Psoas muscle (tissue), 8 donors: ENCODE data around the gene ATP1A3. TPM values are rescaled to one million over a fixed set of nuclear protein-coding genes. Genes with fewer than 3 reads are reported as not detected.
A peak's percentile ranks its signal among the peaks of the same experiment; 100 is the strongest.

ENCODE experiments used
- ATAC-seq, 4 donors: fragments of 200-7000 bp; cut with Tn5 transposase; one replicate each; pipeline ENCODE4 v1.9.1; 2020; ENCODE audit warnings: moderate library complexity in 3 of 4, mild to moderate bottlenecking in 2 of 4
- DNase-seq, 2 donors: peaks; one replicate each; pipeline ENCODE4 v3.0.0-alpha.2; 2020
- H3K27ac ChIP-seq: fragments of 200-600 bp; one replicate; pipeline ENCODE4 v1.8.0; 2022
- H3K27me3 ChIP-seq, 3 donors: fragments of 200-600 bp in 1 of 3; one replicate each; pipeline versions ENCODE4 v1.6.1 to v1.8.0; 2013 to 2022; ENCODE audit warnings: low read length in 2 of 3, mild to moderate bottlenecking in 2 of 3, moderate library complexity in 1 of 3; ENCODE audit not compliant: insufficient read depth in 3 of 3
- H3K36me3 ChIP-seq, 2 donors: fragments of 200-600 bp in 1 of 2; one replicate each; pipeline versions ENCODE4 v1.6.1 to v1.8.0; 2013 to 2022; ENCODE audit warnings: low read depth in 1 of 2, mild to moderate bottlenecking in 1 of 2, moderate library complexity in 1 of 2; ENCODE audit not compliant: insufficient read depth in 1 of 2
- H3K4me1 ChIP-seq: fragments of 200-600 bp; one replicate; pipeline ENCODE4 v1.8.0; 2022
- H3K4me3 ChIP-seq: fragments of 200-600 bp; one replicate; pipeline ENCODE4 v1.8.0; 2022; ENCODE audit warnings: mild to moderate bottlenecking
- H3K9me3 ChIP-seq: fragments of 200-600 bp; one replicate; pipeline ENCODE4 v1.8.0; 2022
- WGBS, 3 donors: extraction: QIAGEN DNeasy Blood & Tissue Kit; methylation state at CpG; one replicate each; pipeline versions ENCODE4 v1.1.6 to v1.1.7; 2013; 5-methylcytosine and 5-hydroxymethylcytosine counted together
- intact Hi-C, 2 donors: fragments of 100-400 bp; cut with DNase I; formaldehyde crosslinking; loops; one replicate each; pipeline versions ENCODE4 v1.11.0 to v1.14.2; 2022
- polyA plus RNA-seq, 3 donors: library from polyadenylated mRNA; stranded (reverse); fragments of 200-250 nt; gene quantifications; one replicate each; pipeline ENCODE4 v1.2.3, GENCODE V29; 2013
- total RNA-seq, 4 donors: library from RNA; stranded (reverse); fragmentation: NEBNext Ultra II Directional in 2 of 4; extraction: Animal tissue kit (Norgen Biotek cat#: 25700) in 2 of 4; gene quantifications; one replicate each; pipeline versions ENCODE4 v1.2.1 to v1.2.4, GENCODE V29; 2021 to 2023
- TF ChIP-seq, protein P1 (sequence below): fragments of 200-600 bp; IDR thresholded peaks from one replicate; pipeline ENCODE4 v1.8.0; 2022; ENCODE audit warnings: antibody characterized with exemption
- donor health status: healthy with polysubstance abuse.
- donor health status: DM: no; HTN: no; CAD: no; lungs with moderate emphysema.
- donor health status: Bipolar disorder and iron deficiency.
- donor health status: healthy.
- donor health status: DM: yes; HTN: yes; CAD: no.
- donor health status: DM: no; HTN: no; CAD: no.
- donor health status: DM: no; HTN: no; CAD: no.
- donor health status: DM: yes; HTN: yes; CAD: no.

Gene ATP1A3
- total and polyA plus RNA-seq, 7 donors = 0.12 to 0.24 (median 0.16) TPM; not detected in 3

DNA sequence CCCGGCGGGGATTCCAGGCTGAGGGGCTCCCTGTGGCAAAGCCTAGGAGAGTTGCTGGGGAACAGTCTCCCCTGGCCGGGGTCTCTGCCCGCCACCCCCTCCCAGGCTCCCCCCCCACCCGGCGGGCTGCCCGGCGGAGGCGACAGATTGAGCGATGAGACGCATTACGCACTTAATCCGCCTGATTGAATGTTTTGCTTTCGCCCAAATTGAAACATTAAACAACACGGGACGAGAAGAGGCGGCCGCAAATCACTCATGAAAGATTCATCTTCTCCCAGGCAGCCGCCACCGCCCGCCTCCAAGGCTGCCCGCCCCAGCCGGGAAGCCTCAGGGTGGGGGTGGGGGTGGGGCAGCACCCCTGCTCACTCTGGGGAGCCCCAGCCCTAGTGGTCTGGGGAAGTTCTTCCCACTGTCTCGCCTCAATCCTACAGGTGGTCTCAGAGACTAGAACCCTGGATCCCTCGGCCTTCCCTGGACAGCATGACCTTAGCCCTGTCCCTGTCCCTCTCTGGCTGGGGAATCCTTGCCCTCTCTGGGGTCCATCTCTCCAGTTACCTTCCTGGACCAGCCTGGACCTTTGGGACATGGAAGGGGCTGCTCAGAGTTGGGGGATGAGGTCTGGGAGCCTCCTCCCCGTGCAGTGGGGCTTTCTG, 58.1 kb downstream of the ATP1A3 start:
- no peak overlapping the region for H3K27ac ChIP-seq
- ATAC-seq (no peak), DNase-seq (no peak)
- intact Hi-C loops = no loop called here
- H3K4me3 ChIP-seq = no peak overlapping the region
- no peaks in the 10 kb centered on the region for H3K9me3 ChIP-seq
- H3K4me1 ChIP-seq = no peaks in the 10 kb centered on the region
- 10 to 20% (median 12%) methylated on average over 23 to 26 of the region's 26 CpGs for WGBS, 3 donors
- H3K36me3 ChIP-seq = no peaks in the 10 kb centered on the region
- peaks cover 0 to 72% (median 30%) of the 10 kb centered on the region in 3 donors for H3K27me3 ChIP-seq
- TF ChIP-seq, protein P1, sequence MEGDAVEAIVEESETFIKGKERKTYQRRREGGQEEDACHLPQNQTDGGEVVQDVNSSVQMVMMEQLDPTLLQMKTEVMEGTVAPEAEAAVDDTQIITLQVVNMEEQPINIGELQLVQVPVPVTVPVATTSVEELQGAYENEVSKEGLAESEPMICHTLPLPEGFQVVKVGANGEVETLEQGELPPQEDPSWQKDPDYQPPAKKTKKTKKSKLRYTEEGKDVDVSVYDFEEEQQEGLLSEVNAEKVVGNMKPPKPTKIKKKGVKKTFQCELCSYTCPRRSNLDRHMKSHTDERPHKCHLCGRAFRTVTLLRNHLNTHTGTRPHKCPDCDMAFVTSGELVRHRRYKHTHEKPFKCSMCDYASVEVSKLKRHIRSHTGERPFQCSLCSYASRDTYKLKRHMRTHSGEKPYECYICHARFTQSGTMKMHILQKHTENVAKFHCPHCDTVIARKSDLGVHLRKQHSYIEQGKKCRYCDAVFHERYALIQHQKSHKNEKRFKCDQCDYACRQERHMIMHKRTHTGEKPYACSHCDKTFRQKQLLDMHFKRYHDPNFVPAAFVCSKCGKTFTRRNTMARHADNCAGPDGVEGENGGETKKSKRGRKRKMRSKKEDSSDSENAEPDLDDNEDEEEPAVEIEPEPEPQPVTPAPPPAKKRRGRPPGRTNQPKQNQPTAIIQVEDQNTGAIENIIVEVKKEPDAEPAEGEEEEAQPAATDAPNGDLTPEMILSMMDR = no peak

DNA sequence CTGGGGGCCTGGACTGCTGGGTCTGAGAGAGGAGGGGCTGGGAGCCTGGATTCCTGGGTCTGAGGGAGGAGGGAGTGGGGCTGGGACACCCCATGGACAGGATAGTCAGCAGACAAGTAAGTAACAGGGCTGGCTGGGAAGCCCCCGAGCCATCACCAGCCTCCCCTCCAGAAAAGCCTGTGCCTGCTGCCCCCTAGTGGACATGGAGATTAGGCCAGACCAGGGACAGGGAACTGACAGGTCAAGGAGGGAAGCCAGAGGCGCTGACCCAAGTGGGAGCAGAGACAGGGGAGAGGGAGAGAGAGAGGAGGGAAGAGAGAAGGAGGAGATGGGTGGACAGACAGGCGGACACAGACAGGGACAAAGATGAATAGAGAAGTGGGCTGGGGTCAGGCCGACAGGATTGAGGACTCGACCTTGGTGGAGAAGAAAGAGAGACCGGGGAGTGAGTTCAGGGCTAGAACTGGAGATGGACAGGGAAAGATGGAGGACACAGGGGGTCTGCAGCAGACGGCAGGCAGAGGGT, 59.1 kb downstream of the ATP1A3 start:
- ATAC-seq (peak; percentile 53 to 80 (median 66)), DNase-seq (peak; percentile 58 to 75)
- WGBS, 3 donors = 21 to 24% (median 21%) methylated on average over 7 of the region's 7 CpGs
- Histone ChIP-seq H3K27me3 (peaks cover 0 to 72% (median 29%) of the 10 kb centered on the region in 3 donors), H3K9me3 (no peaks in the 10 kb centered on the region), H3K27ac (no peak overlapping the region), H3K36me3 (no peaks in the 10 kb centered on the region), H3K4me3 (no peak overlapping the region), H3K4me1 (no peaks in the 10 kb centered on the region)
- TF ChIP-seq, protein P1 = peak; percentile 67
- intact Hi-C loops = loop anchor here in 1 of 2 donors (5.0 kb wide), 1 partner anchor 58 kb away; the partner anchor contains the start of gene CD79A

- H3K4me1 ChIP-seq = no peaks in the 10 kb centered on the region
- intact Hi-C loops = loop anchor here in 1 of 2 donors (5.0 kb wide), 1 partner anchor 57 kb away; the partner anchor contains the start of gene CD79A
- H3K36me3 ChIP-seq = no peaks in the 10 kb centered on the region
- H3K27me3 ChIP-seq = peaks cover 0 to 78% (median 29%) of the 10 kb centered on the region in 3 donors
- H3K27ac ChIP-seq = no peak overlapping the region
- no peak for DNase-seq
- H3K9me3 ChIP-seq = no peaks in the 10 kb centered on the region
- no peak for ATAC-seq
- no peak overlapping the region for H3K4me3 ChIP-seq
- TF ChIP-seq, protein P1 = no peak
- 53 to 66% (median 62%) methylated on average over 7 of the region's 7 CpGs for WGBS, 3 donors
Observed at GRCh38 chr19:41933693-41934426, 60.2 kb downstream of the ATP1A3 start.

DNA sequence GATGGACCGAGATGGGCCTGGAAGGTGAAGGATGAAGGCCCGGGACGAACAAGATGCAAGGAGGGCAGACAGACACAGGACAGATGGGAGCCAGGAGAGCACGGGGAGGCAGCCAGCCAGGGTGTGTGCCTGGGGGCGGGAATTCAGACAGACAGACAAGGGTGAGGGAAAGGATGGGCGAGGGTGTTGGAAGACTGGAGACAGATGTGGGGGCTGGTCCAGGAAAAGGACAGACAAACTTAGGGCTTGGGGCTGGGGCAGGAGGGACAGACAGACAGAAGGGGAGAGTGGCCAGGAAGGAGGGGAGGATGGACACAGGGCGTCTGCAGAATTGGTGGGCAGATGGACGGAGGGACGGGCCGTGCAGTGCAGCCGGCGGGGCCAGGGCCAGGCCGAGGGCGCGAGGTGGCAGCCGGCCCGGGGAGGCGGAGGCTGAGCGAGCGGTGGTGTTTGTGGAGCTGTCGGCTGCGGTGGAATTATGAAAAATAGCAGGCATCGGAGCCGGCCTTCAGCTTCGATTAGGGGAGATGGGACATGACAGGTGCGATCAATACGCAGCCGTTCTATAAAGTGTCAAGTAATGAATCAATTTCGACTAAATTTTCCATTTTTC, 61.2 kb downstream of the ATP1A3 start:
- intact Hi-C loops = loop anchor here in 1 of 2 donors (5.0 kb wide), 1 partner anchor 56 kb away; the partner anchor contains the start of gene CD79A

More for the DNA sequence above, 61.2 kb downstream of the ATP1A3 start:
- WGBS, 3 donors = 6 to 13% (median 8%) methylated on average over 29 of the region's 29 CpGs
- Histone ChIP-seq H3K27ac (no peak overlapping the region), H3K27me3 (peaks cover 0 to 88% (median 36%) of the 10 kb centered on the region in 3 donors), H3K36me3 (no peaks in the 10 kb centered on the region), H3K4me1 (peaks cover 5% of the 10 kb centered on the region), H3K4me3 (no peak overlapping the region), H3K9me3 (no peaks in the 10 kb centered on the region)
- TF ChIP-seq, protein P1 = no peak
- DNase-seq = no peak
- no peak for ATAC-seq
